Neural cell (in vitro differentiated cells): ENCODE data around the gene USP31. TPM values are rescaled to one million over a fixed set of nuclear protein-coding genes. Genes with fewer than 3 reads are reported as not detected.

Source experiments
- H2AFZ ChIP-seq: fragments of 200-600, 300-800 bp; sonication (generic), shearing (Covaris generic); 2 replicates; pipeline ENCODE4 v1.6.0; 2014; ENCODE audit warnings: low read depth, mild to moderate bottlenecking, antibody characterized with exemption, low read length, moderate library complexity
- H3F3A ChIP-seq: fragments of 200-600 bp; shearing (Covaris generic); 2 replicates; pipeline ENCODE4 v1.6.1; 2016; ENCODE audit warnings: mild to moderate bottlenecking, moderate library complexity, mixed read lengths, antibody characterized with exemption, low read length; ENCODE audit not compliant: insufficient read depth, poor library complexity, severe bottlenecking
- H3K27ac ChIP-seq: fragments of 200-600, 300-800 bp; sonication (generic), shearing (Covaris generic); 2 replicates; pipeline ENCODE4 v1.5.1; 2014; ENCODE audit warnings: mild to moderate bottlenecking, low read length, moderate library complexity
- H3K27me3 ChIP-seq: fragments of 300-800, 200-600 bp; sonication (generic), shearing (Covaris generic); 2 replicates; pipeline ENCODE4 v1.6.0; 2014; ENCODE audit warnings: mild to moderate bottlenecking, low read depth, low read length, moderate library complexity; ENCODE audit not compliant: insufficient read depth
- H3K36me3 ChIP-seq: fragments of 300-800, 200-600 bp; sonication (generic), shearing (Covaris generic); 2 replicates; pipeline ENCODE4 v1.5.1; 2014; ENCODE audit warnings: mild to moderate bottlenecking, antibody characterized with exemption, low read length, moderate library complexity; ENCODE audit not compliant: insufficient read depth
- H3K4me2 ChIP-seq: fragments of 300-800, 200-600 bp; sonication (generic), shearing (Covaris generic); 2 replicates; pipeline ENCODE4 v1.6.0; 2014; ENCODE audit warnings: mild to moderate bottlenecking, low read length
- H3K4me3 ChIP-seq: fragments of 300-800, 200-600 bp; sonication (generic), shearing (Covaris generic); 2 replicates; pipeline ENCODE4 v1.5.1; 2014; ENCODE audit warnings: mild to moderate bottlenecking, low read length, moderate library complexity
- H3K79me2 ChIP-seq: fragments of 200-600 bp; shearing (Covaris generic); replicated peaks from 2 replicates; pipeline ENCODE4 v1.6.0; 2014; ENCODE audit warnings: mild to moderate bottlenecking, low read length, moderate library complexity; ENCODE audit not compliant: insufficient read depth
- H3K9ac ChIP-seq: fragments of 300-800, 200-600 bp; sonication (generic), shearing (Covaris generic); 2 replicates; pipeline ENCODE4 v1.6.1; 2016; ENCODE audit warnings: mild to moderate bottlenecking, low read length, mixed read lengths
- H3K9me2 ChIP-seq: fragments of 200-600 bp; shearing (Covaris generic); 2 replicates; pipeline ENCODE4 v1.6.1; 2016; ENCODE audit warnings: mild to moderate bottlenecking, low read length, mixed read lengths; ENCODE audit not compliant: insufficient read depth
- H3K9me3 ChIP-seq: fragments of 200-600, 300-800 bp; sonication (generic), shearing (Covaris generic); 2 replicates; pipeline ENCODE4 v1.6.1; 2016; ENCODE audit warnings: mild to moderate bottlenecking, mixed run types, low read length, moderate library complexity, mixed read lengths
- H4K20me1 ChIP-seq: fragments of 200-600 bp; shearing (Covaris generic); 2 replicates; pipeline ENCODE4 v1.6.1; 2016; ENCODE audit warnings: mild to moderate bottlenecking, mixed run types; ENCODE audit not compliant: insufficient read depth
- EP300 ChIP-seq: fragments of 450-650 bp; conservative IDR thresholded peaks from 2 replicates; pipeline ENCODE4 v1.6.1; 2014; ENCODE audit warnings: antibody characterized with exemption, mild to moderate bottlenecking, moderate library complexity; ENCODE audit not compliant: poor library complexity, severe bottlenecking
- EZH2 ChIP-seq: fragments of 200-600, 300-800 bp; shearing (Covaris generic), sonication (generic); IDR thresholded peaks from 2 replicates; pipeline ENCODE4 v1.6.1; 2014; ENCODE audit warnings: antibody characterized with exemption, low read length, borderline replicate concordance, mild to moderate bottlenecking; ENCODE audit not compliant: insufficient read depth, poor library complexity, severe bottlenecking
- MXI1 ChIP-seq: fragments of 450-650 bp; conservative IDR thresholded peaks from 2 replicates; pipeline ENCODE4 v1.6.1; 2014; ENCODE audit warnings: antibody characterized with exemption, mild to moderate bottlenecking; ENCODE audit not compliant: poor library complexity, severe bottlenecking
- POLR2AphosphoS5 ChIP-seq: IDR thresholded peaks from 2 replicates; pipeline ENCODE4 v1.6.1; 2012
- RAD21 ChIP-seq: fragments of 450-650 bp; conservative IDR thresholded peaks from 2 replicates; pipeline ENCODE4 v1.6.1; 2014; ENCODE audit warnings: antibody characterized with exemption, mild to moderate bottlenecking, moderate library complexity
- SMC3 ChIP-seq: fragments of 450-650 bp; conservative IDR thresholded peaks from 2 replicates; pipeline ENCODE4 v1.6.1; 2014; ENCODE audit warnings: antibody characterized with exemption, mild to moderate bottlenecking, moderate library complexity; ENCODE audit not compliant: poor library complexity
- TAF1 ChIP-seq: IDR thresholded peaks from 2 replicates; pipeline ENCODE4 v1.6.1; 2012; ENCODE audit warnings: low read depth
- polyA plus RNA-seq: library from polyadenylated mRNA; depleted of rRNA; stranded (reverse); fragments of >200 nt; gene quantifications from 2 replicates; pipeline ENCODE4 v1.2.3, GENCODE V29; 2014
- TF ChIP-seq, protein P1 (sequence below): fragments of 450-650 bp; IDR thresholded peaks from 2 replicates; pipeline ENCODE4 v1.5.1; 2014; ENCODE audit warnings: antibody characterized with exemption, mild to moderate bottlenecking, moderate library complexity; ENCODE audit not compliant: poor library complexity, severe bottlenecking
- TF ChIP-seq, protein P2 (sequence below): IDR thresholded peaks from 2 replicates; pipeline ENCODE4 v1.6.1; 2012; ENCODE audit warnings: borderline replicate concordance

USP31 gene
- polyA plus RNA-seq, 1 donor from 2014 or later: 5.8 TPM

DNA sequence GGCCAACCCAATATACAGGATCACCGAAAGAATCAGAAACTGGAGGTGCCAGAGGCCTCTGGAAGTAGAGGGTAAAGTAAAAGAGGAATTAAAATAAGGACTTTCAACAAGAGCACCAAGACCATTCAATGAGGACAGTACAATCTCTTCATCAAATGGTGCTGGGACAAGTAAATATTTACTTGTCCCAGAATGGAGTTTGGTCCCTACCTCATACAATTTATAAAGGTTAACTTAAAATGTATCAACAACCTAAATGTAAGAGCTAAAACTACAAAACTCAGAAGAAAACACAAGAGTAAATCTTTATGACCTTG is 56.5 kb downstream of the USP31 start:
- Histone ChIP-seq H2AFZ (no peak overlapping the region), H3K9ac (no peak overlapping the region), H3K36me3 (no peaks in the 10 kb centered on the region), H3K27me3 (no peaks in the 10 kb centered on the region), H4K20me1 (no peaks in the 10 kb centered on the region), H3F3A (no peaks in the 10 kb centered on the region), H3K9me3 (no peaks in the 10 kb centered on the region), H3K9me2 (no peaks in the 10 kb centered on the region), H3K4me2 (no peak overlapping the region), H3K79me2 (no peaks in the 10 kb centered on the region), H3K27ac (no peak overlapping the region), H3K4me3 (no peak overlapping the region)
- TF ChIP-seq EZH2: no peak
- TF ChIP-seq, protein P1, sequence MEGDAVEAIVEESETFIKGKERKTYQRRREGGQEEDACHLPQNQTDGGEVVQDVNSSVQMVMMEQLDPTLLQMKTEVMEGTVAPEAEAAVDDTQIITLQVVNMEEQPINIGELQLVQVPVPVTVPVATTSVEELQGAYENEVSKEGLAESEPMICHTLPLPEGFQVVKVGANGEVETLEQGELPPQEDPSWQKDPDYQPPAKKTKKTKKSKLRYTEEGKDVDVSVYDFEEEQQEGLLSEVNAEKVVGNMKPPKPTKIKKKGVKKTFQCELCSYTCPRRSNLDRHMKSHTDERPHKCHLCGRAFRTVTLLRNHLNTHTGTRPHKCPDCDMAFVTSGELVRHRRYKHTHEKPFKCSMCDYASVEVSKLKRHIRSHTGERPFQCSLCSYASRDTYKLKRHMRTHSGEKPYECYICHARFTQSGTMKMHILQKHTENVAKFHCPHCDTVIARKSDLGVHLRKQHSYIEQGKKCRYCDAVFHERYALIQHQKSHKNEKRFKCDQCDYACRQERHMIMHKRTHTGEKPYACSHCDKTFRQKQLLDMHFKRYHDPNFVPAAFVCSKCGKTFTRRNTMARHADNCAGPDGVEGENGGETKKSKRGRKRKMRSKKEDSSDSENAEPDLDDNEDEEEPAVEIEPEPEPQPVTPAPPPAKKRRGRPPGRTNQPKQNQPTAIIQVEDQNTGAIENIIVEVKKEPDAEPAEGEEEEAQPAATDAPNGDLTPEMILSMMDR: no peak
- no peak for TF ChIP-seq EP300
- no peak for TF ChIP-seq POLR2AphosphoS5
- TF ChIP-seq, protein P2, sequence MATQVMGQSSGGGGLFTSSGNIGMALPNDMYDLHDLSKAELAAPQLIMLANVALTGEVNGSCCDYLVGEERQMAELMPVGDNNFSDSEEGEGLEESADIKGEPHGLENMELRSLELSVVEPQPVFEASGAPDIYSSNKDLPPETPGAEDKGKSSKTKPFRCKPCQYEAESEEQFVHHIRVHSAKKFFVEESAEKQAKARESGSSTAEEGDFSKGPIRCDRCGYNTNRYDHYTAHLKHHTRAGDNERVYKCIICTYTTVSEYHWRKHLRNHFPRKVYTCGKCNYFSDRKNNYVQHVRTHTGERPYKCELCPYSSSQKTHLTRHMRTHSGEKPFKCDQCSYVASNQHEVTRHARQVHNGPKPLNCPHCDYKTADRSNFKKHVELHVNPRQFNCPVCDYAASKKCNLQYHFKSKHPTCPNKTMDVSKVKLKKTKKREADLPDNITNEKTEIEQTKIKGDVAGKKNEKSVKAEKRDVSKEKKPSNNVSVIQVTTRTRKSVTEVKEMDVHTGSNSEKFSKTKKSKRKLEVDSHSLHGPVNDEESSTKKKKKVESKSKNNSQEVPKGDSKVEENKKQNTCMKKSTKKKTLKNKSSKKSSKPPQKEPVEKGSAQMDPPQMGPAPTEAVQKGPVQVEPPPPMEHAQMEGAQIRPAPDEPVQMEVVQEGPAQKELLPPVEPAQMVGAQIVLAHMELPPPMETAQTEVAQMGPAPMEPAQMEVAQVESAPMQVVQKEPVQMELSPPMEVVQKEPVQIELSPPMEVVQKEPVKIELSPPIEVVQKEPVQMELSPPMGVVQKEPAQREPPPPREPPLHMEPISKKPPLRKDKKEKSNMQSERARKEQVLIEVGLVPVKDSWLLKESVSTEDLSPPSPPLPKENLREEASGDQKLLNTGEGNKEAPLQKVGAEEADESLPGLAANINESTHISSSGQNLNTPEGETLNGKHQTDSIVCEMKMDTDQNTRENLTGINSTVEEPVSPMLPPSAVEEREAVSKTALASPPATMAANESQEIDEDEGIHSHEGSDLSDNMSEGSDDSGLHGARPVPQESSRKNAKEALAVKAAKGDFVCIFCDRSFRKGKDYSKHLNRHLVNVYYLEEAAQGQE: no peak
- no peak for TF ChIP-seq MXI1
- no peak for TF ChIP-seq SMC3
- no peak for TF ChIP-seq RAD21
- TF ChIP-seq TAF1: no peak

DNA sequence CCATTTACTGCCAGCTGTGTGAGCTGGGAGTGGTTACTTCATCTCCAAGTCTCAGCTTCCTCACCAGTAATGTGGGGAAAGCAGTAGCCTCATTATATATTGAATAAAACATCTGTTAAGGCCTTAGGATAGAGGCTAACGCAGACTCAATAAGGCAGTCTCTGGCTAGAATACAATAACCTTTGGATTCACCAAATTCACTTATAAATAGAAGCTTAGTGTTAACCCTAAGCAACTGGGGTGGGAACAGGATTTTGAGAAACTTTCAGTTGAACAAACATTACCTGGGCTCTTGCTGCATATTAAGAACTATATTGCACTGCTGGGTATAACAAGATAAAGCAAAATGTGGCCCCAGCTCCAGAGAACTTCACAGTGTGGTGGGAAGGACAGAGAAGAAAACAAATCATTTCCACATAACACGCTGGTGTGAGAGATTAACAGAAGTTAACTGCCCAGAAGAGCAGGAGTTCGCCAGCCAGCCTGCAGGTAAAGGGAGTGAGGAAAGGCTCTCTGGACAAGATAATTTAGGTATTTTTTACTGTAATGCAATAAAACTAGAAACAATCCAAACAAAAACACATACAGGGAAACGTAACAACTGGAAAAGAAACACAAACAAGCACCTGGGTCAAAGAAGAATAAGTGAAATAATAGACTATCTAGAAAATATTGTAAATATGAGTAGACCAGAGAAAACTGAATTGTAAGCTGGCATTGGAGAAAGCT is 57.0 kb downstream of the USP31 start:
- no peak overlapping the region for H2AFZ ChIP-seq
- TF ChIP-seq POLR2AphosphoS5 (no peak), MXI1 (no peak), SMC3 (no peak), EP300 (no peak), TAF1 (no peak), EZH2 (no peak), RAD21 (no peak)
- TF ChIP-seq, protein P2: no peak
- TF ChIP-seq, protein P1: no peak

More for the DNA sequence above, 57.0 kb downstream of the USP31 start:
- no peak overlapping the region for H3K27ac ChIP-seq
- H3K9ac ChIP-seq: no peak overlapping the region
- no peaks in the 10 kb centered on the region for H3F3A ChIP-seq
- no peaks in the 10 kb centered on the region for H3K9me2 ChIP-seq
- H3K4me3 ChIP-seq: no peak overlapping the region
- no peaks in the 10 kb centered on the region for H3K27me3 ChIP-seq
- no peaks in the 10 kb centered on the region for H3K9me3 ChIP-seq
- no peaks in the 10 kb centered on the region for H3K79me2 ChIP-seq
- H3K4me2 ChIP-seq: no peak overlapping the region
- no peaks in the 10 kb centered on the region for H4K20me1 ChIP-seq
- H3K36me3 ChIP-seq: no peaks in the 10 kb centered on the region
